Activated T-helper 1 cell treated with anti-CD3 and anti-CD28 coated beads, Interleukin-2, amount 50 U/mL, for 16 hours (primary cell): ENCODE data around the gene GATAD2B.
"Not testable (repeated sequence)": the region's sequence is repeated elsewhere in the genome, so short reads cannot be mapped to it uniquely, and the experiment has no call there.

Experiments used
- DNase-seq, 2 donors: peaks; one replicate each; pipeline ENCODE4 v3.0.0-alpha.2; 2020; ENCODE audit warnings: low read depth in 1 of 2, low spot score in 1 of 2

Gene GATAD2B

DNA sequence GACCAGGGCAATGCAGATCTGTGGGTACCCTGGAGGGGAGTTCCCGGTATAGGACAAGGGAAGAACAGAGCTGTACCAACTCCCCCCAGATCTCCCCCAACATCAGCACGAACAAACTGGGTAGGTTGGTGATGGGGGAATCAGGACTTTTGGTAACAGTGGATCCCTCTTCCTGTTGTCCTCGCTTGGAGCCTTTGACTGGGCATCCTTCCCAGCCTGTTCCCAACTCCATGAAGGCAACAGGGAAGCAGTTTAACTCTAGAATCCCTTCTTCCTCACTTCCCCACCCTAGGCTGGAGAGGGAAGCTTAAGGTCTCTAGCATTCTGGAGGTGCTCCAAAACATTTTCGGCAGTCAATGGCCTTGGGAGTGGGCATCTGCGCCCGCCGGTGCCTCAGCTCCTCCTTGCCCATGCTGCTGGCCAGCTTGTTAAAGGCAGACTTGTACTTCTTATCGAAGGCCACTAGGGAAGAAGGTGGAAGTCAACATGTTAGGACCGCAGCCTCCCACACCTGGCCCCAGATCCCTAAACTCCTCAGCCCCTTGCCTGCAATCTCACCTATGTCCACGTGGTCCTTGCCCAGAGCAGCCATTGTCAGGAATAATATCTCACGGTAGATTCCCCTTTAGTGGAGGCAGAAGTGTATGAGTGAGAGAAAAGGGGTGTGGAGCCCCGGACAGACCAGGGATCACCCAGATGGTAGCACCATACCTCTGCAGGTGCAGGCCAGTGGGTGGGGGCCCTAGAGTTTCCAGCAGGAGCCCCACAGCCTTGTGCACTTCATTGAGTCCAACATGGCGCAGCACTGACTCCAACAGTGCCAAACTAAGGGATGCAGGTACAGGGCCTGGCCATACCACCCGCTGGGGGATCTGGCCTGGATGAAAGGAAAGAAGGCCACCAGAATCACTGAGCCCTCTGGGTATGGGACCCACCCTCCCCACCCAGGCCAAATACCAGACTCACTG, 7.5 kb upstream of the GATAD2B start:
- DNase-seq, result no peak

DNA sequence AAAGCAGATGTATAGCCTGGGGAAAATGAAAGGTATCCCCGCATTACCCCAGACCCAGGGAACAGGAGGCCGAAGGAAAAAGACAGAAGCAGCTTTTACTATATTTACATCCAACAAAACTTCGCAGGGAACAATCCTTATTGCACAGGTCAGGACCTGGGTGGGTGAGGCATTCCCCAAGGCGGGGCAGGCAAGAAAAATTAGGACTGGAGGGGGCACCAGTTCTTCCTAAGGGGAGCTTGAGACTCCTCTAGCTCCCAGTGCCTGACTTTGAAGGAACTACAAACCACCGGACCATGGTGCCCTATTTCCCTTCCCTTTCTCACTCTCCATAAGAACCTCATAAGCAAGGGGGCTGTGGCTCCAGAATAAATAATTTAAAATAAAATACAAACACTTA, 6.7 kb upstream of the GATAD2B start:
- DNase-seq, result no peak

DNA sequence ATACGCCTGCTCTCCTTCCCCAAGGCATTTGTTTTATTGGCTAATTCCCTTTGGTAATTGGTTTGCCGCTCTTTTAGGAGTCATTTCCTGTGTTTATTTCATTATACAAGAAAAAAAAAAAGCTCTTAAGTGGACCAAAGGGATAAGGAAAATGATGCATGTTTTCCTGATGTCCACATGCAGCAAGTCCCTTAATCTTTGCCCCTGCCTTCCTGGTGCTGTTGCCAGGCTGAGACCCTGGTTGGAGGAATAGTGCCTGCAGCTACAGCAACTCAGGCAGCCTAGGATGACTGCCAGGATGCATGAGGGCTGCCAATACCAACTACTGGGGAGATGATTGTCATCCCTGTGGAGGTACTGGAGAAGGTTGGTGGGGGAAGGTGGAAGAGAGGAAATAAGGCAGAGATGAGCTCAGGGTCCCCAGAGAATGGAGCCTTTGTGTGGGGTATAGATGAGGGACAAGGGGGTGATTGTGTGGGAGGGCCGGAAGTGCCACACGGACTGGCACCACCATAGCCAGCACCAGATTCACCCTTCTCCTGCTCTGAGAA, 6.1 kb upstream of the GATAD2B start:
- no peak for DNase-seq

DNA sequence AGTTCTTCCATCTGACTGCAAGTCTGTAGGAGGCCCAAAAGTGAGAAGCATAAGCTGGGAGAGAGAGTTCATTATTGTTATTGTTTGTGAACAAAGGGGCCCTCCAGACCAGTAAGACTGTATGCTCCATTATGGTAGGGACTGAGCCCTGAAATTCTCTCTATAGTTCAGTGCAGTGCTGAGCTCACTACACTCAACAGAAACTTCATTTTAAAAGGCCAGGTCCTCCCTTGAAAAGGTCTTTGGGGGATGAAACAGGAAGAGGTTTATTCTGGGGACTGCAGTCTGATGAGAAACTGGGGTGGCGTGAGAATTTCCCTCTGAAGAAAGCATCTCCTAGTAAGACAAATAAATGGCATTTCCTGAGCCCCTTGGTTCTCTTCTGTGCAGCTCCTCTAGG, 5.5 kb upstream of the GATAD2B start:
- DNase-seq, result no peak

DNA sequence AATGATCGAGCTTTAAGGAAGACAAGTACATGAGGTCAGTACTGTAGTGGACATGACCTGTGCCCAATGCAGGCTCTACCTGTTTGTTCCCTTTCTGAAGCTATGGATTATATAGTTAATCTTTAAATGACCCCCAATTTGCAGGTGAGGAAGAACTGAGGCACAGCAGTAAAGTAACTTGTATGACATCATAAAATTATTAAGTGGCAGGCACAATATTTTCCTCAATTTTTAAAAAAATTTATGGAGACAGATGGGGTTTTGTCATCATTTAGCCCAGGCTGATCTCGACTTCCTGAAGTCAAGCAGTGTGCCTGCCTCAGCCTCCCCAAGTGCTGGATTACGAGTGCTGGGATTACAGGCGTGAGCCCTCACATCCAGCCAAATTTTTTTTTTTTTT, 3.6 kb upstream of the GATAD2B start:
- no peak for DNase-seq

DNA sequence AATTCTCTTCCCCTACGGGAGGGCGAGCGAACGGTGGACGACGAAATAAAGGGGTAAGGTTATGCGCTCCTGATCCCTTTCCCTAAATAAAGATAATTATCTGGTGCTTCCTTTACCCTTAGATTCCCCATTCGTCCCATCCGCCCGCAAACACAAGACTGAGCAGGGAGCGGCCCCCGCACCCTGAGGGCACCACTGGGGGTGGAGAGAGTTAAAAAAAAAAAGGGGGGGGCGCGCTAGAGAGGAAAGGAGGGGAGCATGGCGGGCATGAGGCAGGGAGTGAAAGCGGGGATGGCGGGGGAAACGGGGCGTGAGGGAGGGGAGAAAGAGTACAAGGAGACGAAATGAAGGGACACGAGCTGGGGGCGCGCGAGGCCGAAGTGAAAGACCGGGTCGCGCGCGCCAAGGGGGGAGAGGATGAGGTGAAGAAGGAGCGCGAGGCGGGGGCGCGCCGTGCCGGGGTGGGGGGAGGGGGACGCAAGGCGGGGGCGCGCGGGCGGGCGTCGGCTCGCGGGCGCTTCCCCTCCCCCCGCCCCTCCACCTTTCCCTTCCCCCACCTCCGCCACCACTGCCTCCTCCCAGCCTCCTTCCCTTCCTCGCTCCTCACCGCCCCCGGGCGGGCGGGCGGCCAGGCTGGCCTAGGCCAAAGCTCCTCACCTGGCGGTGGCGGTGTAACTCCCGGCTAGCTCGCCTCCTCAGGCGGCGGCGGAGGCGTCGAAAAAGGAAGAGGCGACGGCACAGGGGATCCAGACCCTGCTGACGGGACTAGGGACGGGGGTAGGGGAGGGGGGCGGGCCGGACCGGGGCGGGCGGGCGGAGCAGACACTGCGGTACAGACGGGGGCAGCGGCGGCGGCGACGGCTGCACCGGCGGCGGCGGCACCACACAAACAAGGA, 448 bp downstream of the GATAD2B start:
- peak in 1 of 2 donors; percentile 13 for DNase-seq

DNA sequence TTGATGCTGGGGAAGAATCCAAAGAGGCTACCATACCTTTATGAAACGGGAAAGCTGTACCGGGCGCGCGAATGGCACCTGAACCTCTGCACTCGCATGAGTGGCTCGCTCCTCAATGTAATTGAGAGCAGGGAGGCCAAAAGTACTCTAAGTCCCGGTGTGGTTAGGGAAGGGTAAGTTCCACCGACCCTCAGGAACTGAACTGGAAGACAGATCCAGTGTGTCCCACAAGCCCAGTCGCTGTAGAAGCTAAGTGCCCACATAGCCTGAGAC, 1.0 kb downstream of the GATAD2B start:
- no peak for DNase-seq

DNA sequence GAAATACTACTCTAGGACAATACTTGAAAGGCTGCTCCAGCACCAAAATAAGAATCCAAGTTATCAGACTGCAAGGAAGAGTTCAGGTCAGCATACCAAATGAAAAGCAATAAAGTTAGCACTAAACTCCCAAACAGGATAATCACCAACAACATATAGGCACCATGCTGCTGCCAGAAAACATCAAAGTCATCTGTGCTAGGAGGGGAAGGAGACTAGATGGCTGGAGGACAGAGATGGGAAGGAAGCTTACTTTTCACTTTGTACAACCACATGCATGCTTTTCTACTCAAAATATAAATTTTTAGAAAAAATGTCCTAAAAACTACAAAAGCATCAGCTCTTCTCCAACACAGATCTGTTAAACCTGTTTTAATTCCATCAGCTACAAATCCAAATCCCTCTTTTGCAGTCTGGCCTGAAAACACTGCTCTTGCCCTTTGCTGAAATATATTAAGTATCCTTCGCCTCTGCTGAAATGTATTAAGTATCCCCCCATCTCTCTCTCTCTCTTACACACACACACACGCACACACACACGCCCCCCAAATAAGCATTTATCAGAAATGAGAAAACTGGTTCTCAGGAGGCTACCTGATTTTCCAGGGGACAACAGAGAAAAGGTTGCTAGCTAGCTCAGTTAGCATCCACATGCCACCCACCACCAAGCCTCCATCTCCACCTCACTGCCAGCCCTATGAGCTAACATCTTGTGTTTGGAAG, 1.5 kb downstream of the GATAD2B start:
- no peak for DNase-seq

DNA sequence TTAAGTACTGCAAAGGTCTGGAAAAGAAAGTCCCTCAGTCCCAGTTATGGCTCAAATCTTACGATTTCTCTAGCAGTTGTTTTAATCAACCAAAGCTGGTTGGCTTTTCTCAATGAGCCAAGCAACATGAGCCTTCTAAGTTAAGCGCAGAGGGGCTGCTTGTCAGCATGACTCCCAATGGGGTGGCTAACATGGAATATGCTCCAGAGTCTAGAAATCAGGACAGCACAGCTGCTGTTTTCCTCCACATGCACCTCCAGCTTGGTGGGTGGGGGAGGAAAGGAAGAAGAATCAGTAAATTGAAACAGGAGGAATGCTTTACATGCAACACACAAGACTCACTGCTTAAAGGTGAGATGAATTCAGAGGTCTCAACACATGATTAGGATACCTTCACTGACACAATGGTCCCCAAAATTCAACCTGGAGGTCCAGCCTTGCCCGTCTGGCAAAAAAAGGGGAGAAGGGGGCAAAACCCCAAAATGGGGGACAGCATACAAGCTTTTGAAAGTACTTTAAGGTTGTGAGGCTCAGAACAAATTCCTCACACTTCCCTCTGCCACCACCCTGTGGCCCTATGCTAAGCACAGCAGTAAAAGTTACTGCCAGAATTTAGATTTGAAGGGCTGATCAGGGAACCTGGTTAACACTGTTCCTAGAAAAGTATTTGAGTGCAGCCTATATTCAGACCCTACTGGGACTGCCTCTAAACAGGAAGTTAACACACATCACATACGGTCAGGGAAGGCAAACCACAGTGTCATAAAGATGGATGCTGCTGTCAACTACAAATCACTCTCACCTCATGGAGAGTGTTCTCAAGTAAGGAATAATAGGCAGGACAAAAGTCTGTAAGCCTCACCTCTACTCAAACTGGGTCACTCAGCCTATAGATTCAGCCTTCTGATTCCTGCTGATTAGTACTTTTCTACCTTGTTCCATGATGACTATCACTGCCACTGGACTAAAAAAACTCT, 2.6 kb downstream of the GATAD2B start:
- no peak for DNase-seq

DNA sequence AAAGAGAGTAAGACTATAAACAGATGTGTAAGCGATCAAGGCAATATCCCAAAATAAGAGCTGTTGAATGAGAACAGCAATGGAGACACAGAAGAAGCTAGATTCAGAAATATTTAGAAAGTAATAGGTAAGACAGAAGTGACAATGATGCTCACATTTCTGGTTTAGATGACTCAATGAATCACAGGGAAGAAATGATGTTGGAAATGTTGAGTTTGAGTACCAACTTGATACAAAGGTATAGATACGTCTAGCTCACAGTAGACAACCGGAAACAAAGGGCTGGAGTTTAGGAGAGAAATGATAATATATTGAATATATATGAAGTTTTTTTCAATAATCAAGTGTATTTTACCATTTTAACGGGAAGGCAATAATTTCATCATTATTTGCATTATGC, 6.5 kb downstream of the GATAD2B start:
- no peak for DNase-seq

DNA sequence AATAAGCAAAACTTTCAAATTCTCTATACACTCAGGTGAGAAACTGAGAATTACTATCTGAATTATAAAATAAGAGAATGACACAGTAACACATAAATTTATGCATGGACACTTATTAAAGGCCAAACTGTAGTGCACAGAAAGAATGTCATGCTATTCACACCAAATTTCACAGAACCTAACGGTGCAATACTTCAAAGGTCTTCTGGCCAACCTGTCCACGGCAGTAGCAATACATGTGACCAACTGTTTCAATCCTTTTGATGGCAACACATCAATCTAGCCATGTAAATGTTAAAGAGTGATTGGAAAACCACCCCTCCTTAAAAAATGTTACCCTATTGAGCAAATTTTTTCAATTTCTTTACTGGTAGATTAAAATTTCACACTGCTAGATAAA, 10.4 kb downstream of the GATAD2B start:
- DNase-seq, result no peak

DNA sequence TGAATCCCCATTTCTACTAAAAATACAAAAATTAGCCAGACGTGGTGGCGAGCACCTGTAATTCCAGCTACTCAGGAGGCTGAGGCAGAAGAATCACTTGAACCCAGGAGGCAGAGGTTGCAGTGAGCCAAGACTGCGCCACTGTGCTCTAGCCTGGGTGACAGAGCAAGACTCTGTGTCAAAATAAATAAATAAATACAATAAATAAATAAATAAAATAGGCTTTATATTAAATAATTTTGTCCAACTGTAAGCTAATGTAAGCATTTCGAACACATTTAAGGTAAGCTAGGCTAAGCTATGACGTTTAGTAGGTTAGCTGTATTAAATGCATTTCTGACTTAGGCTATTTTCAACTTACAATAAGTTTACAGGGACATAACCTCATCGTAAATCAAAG, 12.2 kb downstream of the GATAD2B start:
- DNase-seq, result not testable (repeated sequence)

DNA sequence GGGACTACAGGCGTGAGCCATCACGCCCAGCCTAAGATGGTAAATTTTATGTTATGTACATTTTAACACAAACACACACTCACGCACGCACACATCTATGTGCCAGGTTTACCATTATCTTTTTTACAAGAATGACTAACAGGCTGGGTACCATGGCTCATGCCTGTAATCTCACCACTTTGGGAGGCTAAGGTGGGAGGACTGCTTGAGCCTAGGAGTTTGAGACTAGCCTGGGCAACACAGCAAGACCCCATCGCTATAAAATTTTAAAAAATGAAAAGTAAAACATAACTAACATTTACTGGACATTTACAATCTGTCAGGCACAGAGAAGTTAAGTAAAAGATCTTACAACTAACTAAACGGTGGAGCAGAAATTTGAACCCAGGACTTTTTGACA, 14.7 kb downstream of the GATAD2B start:
- no peak for DNase-seq

DNA sequence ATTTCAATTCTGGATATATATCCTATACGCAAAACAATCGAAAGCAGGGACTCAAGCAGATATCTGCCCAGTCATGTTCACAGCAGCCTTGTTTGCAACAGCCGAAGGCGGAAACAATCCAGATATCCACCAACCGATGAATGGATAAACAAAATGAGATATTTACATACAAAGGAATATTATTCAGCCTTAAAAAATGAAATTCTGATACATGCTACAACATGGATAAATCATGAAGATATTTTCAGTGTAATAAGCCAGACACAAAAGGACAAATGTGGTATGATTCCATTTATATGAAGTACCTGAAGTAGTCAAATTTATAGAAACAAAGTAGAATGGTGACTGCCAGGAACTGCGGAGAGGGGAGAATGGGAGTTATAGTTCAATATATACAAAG, 15.6 kb downstream of the GATAD2B start:
- DNase-seq, result no peak

DNA sequence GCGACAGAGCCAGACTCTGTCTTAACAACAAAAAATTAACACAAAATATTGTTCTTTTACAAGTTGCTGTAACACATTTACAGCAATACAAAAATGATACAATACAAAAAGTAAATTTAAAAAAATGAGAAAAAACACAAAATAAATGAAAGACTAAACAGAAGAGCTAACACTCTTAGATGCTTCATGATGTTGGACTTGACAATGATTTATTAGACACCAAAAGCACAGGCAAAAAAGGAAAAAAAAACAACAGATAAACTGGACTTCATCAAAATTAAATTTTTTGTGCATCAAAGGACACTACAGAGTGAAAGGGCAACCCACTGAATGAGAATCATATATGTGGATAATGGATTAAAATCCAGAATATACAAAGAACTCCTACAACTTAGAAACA, 16.4 kb downstream of the GATAD2B start:
- no peak for DNase-seq

DNA sequence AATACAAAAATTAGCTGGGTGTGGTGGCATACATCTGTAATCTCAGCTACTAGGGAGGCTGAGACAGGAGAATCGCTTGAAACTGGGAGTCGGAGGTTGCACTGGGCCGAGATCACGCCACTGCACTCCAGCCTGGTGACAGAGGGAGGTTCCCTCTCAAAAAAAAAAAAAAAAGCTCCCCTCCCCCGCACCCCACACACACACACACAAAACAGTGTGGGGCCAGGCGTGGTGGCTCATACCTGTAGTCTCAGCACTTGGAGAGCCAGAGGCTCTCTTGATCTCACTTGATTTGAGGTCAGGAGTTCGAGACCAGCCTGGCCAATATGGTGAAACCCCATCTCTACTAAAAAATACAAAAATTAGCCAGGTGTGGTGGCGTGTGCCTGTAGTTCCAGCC, 16.9 kb downstream of the GATAD2B start:
- DNase-seq, result not testable (repeated sequence)

DNA sequence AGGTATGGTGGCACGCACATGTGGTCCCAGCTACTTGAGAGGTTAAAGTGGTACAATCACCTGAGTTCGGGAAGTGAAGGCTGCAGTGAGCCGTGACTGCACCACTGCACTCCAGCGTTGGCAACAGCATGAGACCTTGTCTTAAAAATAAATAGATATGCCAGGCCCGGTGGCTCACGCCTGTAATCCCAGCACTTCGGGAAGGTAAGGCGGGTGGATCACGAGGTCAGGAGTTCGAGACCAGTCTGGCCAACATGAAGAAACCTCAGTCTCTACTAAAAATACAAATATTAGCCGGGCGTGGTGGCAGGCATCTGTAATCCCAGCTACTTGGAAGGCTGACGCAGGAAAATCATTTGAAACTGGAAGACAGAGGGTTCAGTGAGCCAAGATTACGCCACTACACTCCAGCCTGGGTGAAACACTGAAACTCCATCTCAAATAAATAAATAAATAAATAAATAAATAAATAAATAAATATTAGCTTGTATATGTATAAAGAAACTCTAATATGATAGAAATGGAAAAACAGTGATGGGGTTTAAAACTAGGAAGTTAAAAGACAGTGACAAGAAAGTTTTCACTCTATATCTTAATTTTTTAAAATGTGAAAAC, 18.8 kb downstream of the GATAD2B start:
- no peak for DNase-seq

DNA sequence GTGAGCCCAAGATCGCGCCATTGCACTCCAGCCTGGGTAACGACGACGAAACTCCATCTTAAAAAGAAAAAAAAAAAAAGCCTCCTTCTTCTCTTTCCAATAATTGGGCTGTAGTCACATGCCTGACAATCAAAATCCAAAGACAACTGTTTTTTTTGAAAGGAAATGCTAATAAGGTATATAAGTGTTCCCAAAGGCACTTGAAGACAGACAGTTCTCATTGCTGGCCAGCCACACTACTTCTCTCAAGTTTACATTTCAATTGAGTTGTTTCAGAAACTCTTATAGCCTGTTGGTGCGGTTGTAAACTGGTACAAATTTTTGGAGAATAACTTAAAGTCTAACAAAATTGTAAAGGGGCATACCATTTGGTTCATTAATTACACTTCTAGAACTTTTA, 23.3 kb downstream of the GATAD2B start:
- no peak for DNase-seq

DNA sequence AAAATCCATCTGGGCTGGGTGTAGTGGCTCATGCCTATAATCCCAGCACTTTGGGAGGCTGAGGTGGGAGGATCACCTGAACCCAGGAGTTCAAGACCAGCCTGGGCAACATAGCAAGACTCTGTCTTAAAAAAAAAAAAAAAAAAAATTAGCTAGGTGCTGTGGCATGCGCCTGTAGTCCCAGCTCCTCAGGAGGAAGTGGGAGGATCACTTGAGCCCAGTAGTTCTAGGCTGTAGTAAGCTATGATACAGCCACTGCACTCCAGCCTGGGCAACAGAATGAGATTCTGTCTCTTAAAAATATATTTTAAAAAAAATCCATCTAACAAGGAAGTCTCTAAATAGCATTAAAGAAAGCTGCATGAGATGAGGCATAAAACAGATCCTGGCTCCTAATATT, 26.9 kb downstream of the GATAD2B start:
- not testable (repeated sequence) for DNase-seq

DNA sequence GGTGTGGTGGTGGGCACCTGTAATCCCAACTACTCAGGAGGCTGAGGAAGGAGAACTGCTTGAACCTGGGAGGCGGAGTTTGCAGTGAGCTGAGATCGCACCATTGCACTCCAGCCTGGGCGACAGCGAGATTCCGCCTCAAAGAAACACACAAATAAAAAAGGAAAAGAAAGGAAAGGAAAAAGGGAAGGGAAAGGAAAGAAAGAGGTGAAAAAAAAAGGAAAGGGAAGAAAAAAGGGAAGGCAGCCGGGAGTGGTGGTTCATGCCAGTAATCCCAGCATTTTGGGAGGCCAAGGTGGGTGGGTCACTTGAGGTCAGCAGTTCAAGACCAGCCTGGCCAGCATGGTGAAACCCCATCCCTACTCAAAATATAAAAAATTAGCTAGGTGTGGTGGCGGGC, 31.7 kb downstream of the GATAD2B start:
- DNase-seq, result not testable (repeated sequence)
